Prostate gland (tissue), 2 donors: Measurements from ENCODE around the gene WFDC5.

Experiments
- CTCF ChIP-seq, 4 experiments: fragments of 200-600 bp in 2 of 4; fragments of 450-650 bp in 2 of 4; sonication (generic) in 2 of 4; IDR thresholded peaks; 1 replicate in 3 of 4; 2 replicates in 1 of 4; pipeline ENCODE4 v1.5.1; 2016 to 2019; ENCODE audit warnings: antibody characterized with exemption in 4 of 4, mild to moderate bottlenecking in 2 of 4, moderate library complexity in 2 of 4
- POLR2A ChIP-seq: fragments of 450-650 bp; IDR thresholded peaks from one replicate; pipeline ENCODE4 v1.6.1; 2016; ENCODE audit warnings: antibody characterized with exemption, mild to moderate bottlenecking

GRCh38 chr20:45111799-45112471, 3.0 kb downstream of the WFDC5 start:
- TF ChIP-seq POLR2A (no peak), CTCF (IDR thresholded peaks at IDR 0.05) (peak in 1 of 4 experiments; percentile 24)
